NCI-H524 treated with DMSO at 0.1 percent for 48 hours (cell line): ENCODE data around the gene PPP1CA.

Experiments used
- DNase-seq: peaks from one replicate; lab custom pipeline; 2025; lab: John Stamatoyannopoulos, UW

PPP1CA gene

DNA sequence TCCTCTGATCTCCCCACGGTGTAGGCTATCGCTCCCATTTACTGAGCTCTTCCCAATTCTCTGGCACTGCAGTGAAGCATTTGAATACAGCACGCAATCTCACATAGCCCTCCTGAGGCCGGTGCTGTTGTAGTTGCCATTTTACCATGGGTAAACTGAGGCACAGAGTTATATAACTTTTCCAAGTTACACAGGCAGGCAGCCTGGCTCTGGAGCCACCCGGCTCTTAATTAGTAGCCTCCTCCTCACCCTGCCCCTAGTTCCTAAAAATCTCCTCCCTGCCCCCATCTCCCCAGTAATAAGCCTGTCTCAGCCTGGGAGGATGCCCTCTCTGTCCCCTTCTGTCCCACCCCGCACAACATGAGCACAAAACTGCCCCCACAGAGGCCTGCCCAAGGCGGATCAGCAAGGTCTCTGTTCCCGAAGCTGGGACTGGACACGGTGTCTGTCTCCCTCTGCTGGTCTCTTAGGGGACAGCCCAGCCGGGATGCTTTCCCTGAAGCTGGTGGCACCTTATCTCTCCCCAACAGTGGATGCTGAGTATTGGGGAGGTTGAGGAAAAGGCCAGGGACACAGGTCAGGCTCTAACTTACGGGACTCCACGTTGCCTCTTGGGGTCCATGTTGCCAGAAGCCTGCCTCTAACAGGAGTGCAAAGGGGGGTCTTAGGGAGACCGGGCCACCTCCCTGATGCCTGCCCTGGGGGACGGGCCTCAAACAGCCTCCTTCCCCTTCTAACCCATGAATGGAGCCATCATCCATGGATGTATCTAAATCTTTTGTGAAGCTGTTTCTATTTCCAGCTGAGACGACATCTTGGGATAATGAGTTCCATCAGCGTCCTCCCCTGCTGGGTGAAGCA lies 19.2 kb downstream of the PPP1CA start:
- DNase-seq, result no peak

GRCh38 chr11:67381244-67381972 lies 20.2 kb downstream of the PPP1CA start:
- DNase-seq, result no peak

DNA sequence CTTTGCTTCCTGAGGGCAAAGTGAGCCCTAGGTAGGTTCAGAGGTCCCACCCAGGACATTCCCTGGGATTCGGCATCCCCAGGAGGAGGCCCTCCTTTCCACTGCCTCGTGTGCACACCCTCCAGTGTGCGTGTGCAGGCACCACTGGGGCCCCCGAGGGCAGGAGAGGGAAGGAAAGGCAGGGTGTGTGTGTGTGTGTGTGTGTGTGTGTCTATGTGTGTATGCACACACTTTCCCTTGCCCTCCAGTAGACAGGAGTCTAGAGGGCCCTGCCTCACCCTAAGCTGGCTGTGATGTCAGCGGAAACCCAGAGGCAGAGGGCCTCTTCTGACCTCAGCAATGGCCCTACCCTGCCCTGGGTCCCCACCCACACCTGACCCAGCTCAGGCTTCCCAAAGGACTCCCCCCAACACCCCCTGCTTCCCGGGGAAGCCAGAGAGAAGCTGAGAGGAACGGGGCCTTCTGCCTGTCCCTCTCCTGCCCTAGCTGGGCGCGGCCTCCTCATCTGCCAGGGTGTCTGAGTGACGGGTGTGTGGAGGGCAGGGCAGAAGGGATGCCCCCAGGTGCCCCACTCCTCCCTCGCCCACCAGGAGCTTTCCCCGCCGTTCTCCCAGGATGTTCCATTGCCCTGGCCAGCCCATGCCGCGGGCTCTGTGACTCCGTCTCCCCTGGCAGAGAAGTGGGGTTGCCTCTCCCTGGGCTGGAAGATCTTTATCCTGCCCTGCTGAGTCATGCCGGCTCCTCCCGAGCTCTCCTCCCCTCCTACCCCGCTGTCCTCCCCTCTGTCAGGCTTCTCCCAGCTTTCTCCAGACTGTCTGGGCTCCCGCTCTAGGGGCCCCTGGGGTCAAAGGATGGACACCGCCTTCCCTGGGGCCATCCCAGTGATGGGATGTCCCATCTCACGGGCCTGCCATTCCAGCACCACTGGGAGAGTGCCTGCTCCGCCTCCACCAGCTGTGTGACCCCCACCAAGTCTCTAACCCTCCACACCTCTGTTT lies 22.3 kb downstream of the PPP1CA start:
- DNase-seq, result no peak

DNA sequence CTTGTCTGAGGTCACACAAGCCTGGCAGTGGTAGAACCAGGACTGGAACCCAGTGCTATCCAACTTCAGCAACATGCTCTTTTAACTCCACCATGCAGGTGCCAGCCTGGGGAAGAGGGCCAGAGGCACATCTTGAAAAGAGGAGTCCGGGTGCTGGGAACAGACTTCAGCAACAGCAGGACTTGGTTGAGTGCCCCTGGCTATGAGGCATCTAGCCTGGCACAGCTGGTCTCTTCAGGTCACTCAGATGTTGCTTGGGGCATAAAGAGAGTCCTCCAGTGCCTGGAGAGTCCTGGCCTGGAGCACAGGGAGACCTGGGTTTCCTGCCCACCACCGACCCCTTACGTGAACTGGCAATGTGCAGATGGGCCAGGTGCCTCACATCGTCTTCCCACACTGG lies 23.1 kb downstream of the PPP1CA start:
- DNase-seq, result no peak

GRCh38 chr11:67376873-67377808 lies 24.5 kb downstream of the PPP1CA start:
- DNase-seq, result no peak

DNA sequence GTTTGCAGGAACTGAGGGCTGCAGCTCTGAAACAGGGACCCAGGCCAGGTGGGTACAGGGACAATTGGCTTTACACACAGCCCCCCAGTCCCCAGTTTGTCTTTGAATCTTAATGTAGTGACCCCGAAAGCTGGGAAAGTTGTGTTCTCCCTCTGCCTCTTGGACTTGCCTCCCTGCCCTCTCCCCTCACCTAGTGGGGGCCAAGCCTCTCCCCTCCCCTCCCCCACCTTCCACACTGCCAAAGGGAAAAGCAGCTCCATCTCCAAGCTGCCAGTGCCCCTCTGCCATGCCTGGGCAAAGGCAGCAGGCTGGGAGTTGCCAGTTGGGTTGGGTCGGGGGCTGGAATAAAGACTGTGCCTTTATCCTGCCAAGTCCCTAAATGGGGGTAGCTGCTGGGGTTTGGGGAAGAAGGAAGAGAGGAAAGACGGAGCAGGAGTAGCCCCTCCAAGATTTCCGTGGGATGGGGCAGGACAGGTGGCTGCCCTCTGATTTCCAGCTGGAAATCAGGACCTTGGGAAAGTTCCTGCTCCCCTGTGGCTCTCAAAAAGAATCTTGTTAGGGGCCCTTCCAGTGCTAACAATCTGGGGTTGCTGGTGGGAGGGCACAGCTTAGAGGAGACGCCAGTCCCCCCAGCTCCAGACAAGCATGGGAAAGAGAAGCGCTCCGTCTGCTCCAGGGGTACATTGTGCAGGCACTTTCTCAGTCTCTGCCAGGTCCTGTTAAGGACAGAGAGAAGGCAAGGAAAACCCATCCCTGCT lies 25.4 kb downstream of the PPP1CA start:
- no peak for DNase-seq

- DNase-seq, result no peak
Measured at GRCh38 chr11:67375320-67376055, 26.2 kb downstream of the PPP1CA start.

GRCh38 chr11:67374571-67375281 lies 26.9 kb downstream of the PPP1CA start:
- DNase-seq, result no peak

GRCh38 chr11:67373648-67374570 lies 27.7 kb downstream of the PPP1CA start:
- DNase-seq, result no peak

DNA sequence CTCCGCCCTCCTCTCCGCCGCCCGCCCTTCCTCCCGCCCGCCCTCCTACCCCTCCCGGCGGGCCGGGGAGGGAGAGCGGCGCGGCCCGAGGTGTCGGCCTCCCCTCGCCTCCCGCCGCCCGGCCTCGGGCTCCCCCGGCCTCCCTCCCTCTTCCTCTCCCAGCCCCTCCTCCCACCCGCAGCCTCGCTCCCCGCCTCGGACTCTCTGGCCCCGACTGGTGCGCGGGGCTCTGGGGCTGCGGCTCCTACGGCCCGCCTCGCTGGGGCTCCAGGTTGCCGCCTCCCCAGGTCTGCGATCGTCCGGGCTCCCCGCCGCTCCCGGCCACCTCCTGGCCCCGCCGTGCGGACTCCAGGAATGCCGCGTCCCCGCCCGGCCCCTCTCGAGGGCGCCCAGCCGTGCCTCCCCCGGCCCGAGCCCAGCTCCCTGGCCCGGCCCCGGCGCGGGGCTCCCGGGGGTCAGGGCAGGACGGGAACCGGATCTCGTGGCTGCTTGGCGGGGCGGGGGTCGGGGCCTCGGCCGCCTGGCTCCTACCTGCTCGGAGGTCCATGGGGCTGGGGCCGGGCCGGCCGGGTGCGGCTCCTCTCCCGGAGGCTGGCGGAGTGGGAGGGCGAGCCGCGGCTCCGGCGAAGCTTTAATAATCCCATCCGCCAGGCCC lies 28.5 kb downstream of the PPP1CA start, which contains the start of gene CLCF1:
TSS of gene CLCF1 (minus strand) at position 606 of the 655 bp plus-strand sequence. CDS start at position 547, 59 bp downstream.
- no peak for DNase-seq

DNA sequence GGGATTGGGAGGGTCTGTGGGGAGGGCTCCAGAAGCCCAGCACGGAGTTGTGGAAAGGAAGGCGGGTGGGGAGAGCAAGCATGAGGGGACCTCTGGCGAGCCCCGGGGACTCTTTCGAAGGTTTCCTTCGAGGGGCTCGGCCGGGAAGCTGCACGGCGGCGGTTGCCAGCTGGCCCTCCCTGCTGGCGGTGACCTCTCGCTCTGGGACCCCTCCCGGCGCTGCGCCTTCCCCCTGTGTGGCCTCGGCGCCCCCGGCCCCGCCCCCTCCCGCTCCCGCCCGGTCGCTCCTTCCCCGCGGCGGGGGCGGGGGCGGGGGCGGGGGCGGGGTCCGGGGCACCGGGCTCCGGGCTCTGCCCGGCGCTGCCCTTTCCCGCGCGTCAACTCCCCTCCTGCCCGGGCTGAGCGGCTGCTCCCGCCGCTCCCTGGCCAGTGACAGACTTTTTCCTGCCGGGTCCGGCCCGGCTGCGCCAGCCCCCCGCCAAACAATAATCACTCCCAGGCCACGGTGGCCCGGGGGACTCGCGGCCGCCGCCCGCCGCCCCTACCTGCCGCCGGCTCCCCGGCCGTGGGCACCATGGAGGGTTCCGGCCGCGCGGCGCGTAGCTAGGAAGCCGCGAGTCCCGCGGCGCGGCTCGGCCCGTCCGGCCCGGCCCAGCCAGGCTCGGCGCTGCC lies 29.2 kb downstream of the PPP1CA start:
- no peak for DNase-seq

DNA sequence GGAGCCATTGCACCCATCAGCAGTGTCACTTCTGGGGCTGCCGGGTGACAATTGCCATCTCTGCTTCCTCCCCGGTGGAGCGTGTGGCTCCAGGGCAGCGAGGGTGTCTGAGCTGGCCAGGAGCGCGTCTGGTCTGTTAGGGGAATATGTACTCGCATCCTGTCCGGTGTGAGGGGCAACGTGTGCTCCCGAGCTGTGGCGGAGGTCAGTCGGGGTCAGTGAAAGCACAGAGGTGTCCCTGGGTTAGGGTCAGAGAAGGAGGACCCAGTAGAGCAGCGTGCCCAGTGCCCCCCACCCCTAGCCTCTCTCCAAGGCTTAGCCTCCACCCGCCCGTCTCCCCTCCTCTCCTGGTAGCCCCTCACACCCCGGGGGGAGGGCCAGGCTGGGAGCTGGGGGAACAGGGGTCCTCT lies 29.7 kb downstream of the PPP1CA start:
- no peak for DNase-seq

DNA sequence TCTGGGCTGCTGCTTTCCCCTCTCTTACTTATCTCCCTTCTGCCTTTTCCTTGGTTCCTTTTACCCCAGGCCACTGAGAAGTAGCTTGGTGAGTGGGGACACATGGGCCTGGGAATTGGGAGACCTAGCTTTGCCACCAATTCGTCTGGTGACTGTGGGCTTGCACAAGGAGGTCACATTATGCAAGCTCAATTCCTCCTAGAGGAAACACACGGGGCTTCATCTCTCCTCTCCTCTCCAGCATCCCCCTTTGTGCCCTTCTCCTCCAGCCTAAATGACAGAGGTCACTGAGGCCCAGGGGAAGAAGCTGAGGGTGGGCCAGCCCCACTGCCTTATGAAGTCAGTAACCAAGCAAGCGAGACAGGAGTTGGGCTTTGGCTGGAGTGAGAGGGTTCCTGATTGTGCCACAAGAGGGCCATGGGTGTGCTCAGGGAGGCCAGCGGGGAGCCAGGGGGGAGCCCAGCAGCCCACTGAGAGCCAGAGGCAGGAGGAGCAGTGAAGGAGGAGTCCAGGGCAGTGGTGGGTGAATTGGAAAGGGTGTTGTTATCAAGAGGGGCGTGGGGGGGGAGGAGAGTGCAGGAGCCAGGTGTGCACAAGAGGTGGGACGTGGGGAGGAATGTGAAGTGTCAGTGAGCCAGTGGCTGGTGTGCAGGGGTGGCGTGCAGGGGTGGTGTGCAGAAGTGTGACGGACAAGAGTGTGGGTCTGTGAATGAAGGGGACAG lies 30.3 kb downstream of the PPP1CA start:
- no peak for DNase-seq

DNA sequence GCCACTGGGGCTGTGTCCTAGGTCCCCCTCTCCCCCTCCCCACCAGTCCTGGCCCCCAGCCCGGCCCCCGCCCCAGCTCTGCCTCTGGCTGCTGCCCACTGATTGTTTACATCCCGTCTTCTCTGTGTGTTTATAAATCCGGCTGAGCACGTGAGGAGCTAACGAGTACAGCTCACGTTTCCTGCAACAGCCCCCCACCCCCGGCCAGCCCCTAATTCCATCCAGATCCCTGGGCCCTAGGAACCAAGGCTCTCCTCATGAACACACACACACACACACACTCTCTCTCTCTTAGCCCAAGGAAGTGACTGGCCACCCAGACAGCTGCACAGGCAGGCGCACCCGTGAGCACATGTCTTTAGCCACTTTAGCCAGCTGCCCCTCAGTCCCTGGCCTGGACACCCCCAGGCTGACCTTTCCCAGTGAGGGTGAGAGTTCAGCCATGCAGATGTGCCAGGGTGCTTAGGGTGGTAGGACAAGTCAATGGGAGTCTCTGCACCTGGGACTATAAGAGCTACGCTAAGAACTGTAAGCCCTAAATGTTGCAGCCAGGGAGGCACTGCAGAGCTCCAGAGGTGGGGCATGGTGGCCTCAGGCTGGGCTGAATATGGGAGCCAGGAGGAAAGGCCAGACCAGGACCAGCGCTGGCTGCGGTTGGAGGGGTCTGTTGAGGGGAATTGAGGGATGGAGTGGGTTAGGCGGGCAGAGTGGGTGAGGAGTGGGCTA lies 31.1 kb downstream of the PPP1CA start:
- no peak for DNase-seq

DNA sequence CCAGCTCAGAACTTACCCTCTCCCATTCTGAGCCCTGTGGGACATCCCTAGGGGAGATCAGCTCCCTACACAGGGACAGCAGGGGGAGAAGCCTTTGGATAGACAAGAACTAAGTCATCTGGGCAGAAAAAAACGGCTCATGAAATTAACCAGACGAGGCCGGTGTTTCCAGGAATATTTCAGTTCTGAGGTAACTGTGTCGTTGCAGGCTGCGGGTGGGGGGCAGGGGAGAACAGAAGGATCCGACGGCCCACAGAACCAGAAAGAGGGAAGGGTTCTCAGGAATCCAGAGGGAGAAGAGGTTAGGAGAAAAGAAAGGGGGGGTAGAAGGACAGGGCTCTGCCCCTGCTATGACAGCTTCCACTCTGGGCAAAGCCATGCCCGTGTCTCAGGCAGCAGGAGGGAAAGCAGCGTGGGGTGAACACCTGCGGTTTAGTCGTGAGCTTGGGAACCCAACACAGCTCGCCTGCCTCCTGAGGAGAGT lies 31.8 kb downstream of the PPP1CA start:
- no peak for DNase-seq
